ENCODE data around the gene SLC34A3.

SLC34A3 gene

GRCh38 chr9:137191691-137192447 is 38.8 kb upstream of the SLC34A3 start:
- Mint-ChIP-seq H3K4me1 (peaks cover 30% of the 10 kb centered on the region), H3K27me3 (no peaks in the 10 kb centered on the region), H3K27ac (no peak overlapping the region), H3K9me3 (no peaks in the 10 kb centered on the region), H3K4me3 (no peak overlapping the region), H3K36me3 (ENCODE audit: low read depth) (peaks cover 7% of the 10 kb centered on the region)
- ATAC-seq (no peak), DNase-seq (no peak)

DNA sequence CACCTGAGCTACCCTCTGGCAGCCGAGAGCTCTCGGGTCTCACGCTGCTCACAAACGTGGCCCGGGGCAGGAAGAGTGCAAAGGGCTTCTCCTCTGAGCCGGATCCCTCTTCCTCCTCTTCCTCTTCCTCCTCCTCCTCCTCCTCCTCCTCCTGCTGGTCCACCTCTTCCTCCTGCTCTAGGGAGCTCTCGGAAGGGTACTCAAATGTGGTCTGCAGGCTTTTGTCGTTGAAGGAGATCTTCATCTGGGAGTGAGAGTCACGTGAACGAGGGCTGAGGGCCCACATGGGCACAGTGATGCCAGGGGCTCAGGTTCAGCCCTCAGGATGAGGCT is 38.3 kb upstream of the SLC34A3 start:
- no peak for ATAC-seq
- Mint-ChIP-seq H3K4me1 (peaks cover 25% of the 10 kb centered on the region), H3K36me3 (ENCODE audit: low read depth) (peaks cover 7% of the 10 kb centered on the region), H3K9me3 (no peaks in the 10 kb centered on the region), H3K4me3 (no peak overlapping the region), H3K27me3 (no peaks in the 10 kb centered on the region), H3K27ac (no peak overlapping the region)
- DNase-seq, result no peak

DNA sequence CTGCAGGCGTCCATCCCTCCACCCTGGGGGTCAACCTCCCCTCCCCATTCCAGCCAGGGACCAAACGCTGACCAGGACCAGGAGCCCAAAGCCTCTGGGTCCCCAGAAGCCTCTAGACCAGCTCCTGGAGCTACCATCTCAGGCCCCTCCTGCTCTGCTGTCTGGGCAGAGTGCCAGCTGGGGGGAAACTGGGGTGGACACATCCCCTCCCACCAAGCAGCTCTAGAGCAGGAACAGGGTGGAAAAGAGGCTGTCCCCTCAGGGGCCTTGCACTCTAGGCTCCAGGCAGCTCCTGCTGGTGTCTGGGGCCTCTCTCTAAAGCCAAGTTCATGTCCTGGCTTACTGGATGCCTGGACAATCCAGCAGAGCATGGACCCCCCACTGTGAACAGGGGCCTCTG is 37.8 kb upstream of the SLC34A3 start:
- ATAC-seq (no peak), DNase-seq (no peak)
- no peaks in the 10 kb centered on the region for H3K9me3 Mint-ChIP-seq
- no peaks in the 10 kb centered on the region for H3K27me3 Mint-ChIP-seq
- H3K4me3 Mint-ChIP-seq, result no peak overlapping the region
- H3K27ac Mint-ChIP-seq, result no peak overlapping the region
- peaks cover 21% of the 10 kb centered on the region for H3K4me1 Mint-ChIP-seq
- peaks cover 7% of the 10 kb centered on the region for H3K36me3 Mint-ChIP-seq (ENCODE audit: low read depth)

GRCh38 chr9:137193771-137194170 is 36.9 kb upstream of the SLC34A3 start:
- Mint-ChIP-seq H3K36me3 (ENCODE audit: low read depth) (peaks cover 7% of the 10 kb centered on the region), H3K4me1 (peaks cover 19% of the 10 kb centered on the region), H3K4me3 (no peak overlapping the region), H3K27me3 (no peaks in the 10 kb centered on the region), H3K9me3 (no peaks in the 10 kb centered on the region), H3K27ac (no peak overlapping the region)
- DNase-seq, result no peak
- no peak for ATAC-seq

DNA sequence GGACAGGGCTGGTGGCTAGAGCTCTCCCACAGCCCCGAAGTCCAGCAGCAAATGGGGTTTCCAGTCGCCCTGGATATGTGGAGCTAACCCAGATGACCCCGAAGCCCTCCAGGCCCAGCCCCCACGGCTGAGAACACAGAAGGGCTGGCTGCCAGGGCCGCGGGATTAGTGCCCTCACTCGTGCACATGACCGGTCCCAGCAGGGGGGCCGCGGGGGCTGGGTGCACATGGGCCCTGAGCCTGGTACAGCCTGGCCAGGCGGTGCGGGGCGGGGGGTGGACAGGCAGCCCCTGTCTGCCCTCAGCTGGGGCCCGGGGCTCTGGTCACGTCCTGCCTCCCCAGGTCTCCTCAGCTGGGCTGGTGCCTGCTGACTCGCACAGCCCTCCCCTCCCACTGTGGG is 36.3 kb upstream of the SLC34A3 start:
- Mint-ChIP-seq H3K27me3 (no peaks in the 10 kb centered on the region), H3K4me1 (peaks cover 14% of the 10 kb centered on the region), H3K36me3 (ENCODE audit: low read depth) (peaks cover 5% of the 10 kb centered on the region), H3K27ac (no peak overlapping the region), H3K4me3 (no peak overlapping the region), H3K9me3 (no peaks in the 10 kb centered on the region)
- no peak for DNase-seq
- no peak for ATAC-seq

DNA sequence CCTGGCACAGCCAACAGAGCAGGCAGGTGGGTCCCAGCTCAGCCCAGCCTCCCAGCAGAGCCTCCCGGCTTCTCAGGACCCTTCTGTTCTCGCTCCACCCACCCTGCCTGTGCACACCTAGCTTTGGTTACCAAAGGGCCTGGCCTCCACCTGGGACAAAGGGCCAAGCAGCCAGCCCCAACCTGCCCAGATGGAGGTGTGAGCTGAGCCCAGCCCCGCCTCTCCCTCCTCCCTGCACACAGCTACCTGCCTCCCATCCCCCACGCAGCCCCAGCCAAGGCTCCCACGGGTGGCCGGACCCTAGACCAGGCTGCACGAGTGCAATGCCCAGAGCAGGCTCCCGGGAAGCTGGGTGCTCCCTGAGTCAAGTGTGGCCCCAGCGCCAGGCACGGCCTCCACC is 35.8 kb upstream of the SLC34A3 start:
- H3K4me1 Mint-ChIP-seq, result peaks cover 11% of the 10 kb centered on the region
- ATAC-seq, result no peak
- no peak overlapping the region for H3K27ac Mint-ChIP-seq
- no peaks in the 10 kb centered on the region for H3K27me3 Mint-ChIP-seq
- no peak for DNase-seq
- no peaks in the 10 kb centered on the region for H3K9me3 Mint-ChIP-seq
- no peak overlapping the region for H3K4me3 Mint-ChIP-seq
- peaks cover 5% of the 10 kb centered on the region for H3K36me3 Mint-ChIP-seq (ENCODE audit: low read depth)

DNA sequence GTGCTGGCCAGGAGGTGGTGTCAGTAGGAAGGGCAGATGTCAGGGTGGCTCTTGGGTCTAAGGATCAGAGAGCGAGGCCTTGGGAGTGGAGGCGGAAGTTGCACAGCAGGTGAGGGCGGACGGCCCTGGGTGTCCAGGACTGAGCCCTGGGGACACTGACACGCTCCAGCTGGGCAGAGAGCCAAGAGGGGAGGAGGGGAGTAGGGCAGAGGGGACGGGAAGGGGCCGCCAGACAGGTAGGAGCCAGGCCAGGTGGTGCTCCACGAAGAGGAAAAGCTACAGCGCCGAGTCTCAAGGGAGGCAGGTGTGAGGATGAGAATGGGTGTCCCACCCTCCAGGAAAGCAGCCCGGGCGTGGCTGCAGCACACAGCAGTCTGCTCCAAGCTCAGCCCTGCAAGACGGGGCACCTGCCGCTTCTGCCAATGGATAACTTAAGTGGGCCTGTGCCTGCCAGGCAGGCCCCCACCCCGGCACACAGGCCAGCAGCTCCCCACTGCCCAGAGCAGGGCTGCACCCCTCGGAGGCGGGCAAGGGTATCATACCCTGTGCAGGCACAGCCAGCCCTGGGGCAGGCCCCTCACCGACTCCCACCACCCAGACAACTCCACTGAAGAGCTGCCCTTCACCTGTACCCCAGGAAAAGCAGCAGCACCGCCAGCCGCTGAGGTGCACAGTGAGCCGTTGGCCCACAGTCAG is 35.0 kb upstream of the SLC34A3 start:
- Mint-ChIP-seq H3K9me3 (no peaks in the 10 kb centered on the region), H3K36me3 (ENCODE audit: low read depth) (peaks cover 3% of the 10 kb centered on the region), H3K27ac (no peak overlapping the region), H3K4me3 (no peak overlapping the region), H3K27me3 (no peaks in the 10 kb centered on the region), H3K4me1 (peaks cover 6% of the 10 kb centered on the region)
- DNase-seq (no peak), ATAC-seq (no peak)

GRCh38 chr9:137198051-137198901 is 32.4 kb upstream of the SLC34A3 start:
- peaks cover 17% of the 10 kb centered on the region for H3K4me1 Mint-ChIP-seq
- DNase-seq (no peak), ATAC-seq (no peak)
- no peak overlapping the region for H3K27ac Mint-ChIP-seq
- H3K27me3 Mint-ChIP-seq, result no peaks in the 10 kb centered on the region
- no peaks in the 10 kb centered on the region for H3K36me3 Mint-ChIP-seq (ENCODE audit: low read depth)
- no peak overlapping the region for H3K4me3 Mint-ChIP-seq
- H3K9me3 Mint-ChIP-seq, result no peaks in the 10 kb centered on the region

GRCh38 chr9:137198902-137199283 is 31.8 kb upstream of the SLC34A3 start:
- Mint-ChIP-seq H3K27ac (no peak overlapping the region), H3K4me3 (no peak overlapping the region)

GRCh38 chr9:137199411-137200121 is 31.1 kb upstream of the SLC34A3 start:
- Mint-ChIP-seq H3K36me3 (ENCODE audit: low read depth) (no peaks in the 10 kb centered on the region), H3K27ac (no peak overlapping the region), H3K4me1 (peaks cover 30% of the 10 kb centered on the region), H3K27me3 (no peaks in the 10 kb centered on the region), H3K4me3 (peak overlapping the region; percentile 73), H3K9me3 (no peaks in the 10 kb centered on the region)
- ATAC-seq (no peak), DNase-seq (no peak)

More at GRCh38 chr9:137198902-137199283, 31.8 kb upstream of the SLC34A3 start:
- no peaks in the 10 kb centered on the region for H3K27me3 Mint-ChIP-seq
- DNase-seq (no peak), ATAC-seq (no peak)
- H3K4me1 Mint-ChIP-seq, result peaks cover 23% of the 10 kb centered on the region
- H3K36me3 Mint-ChIP-seq (ENCODE audit: low read depth), result no peaks in the 10 kb centered on the region
- H3K9me3 Mint-ChIP-seq, result no peaks in the 10 kb centered on the region

- no peaks in the 10 kb centered on the region for H3K9me3 Mint-ChIP-seq
- peak within 1 kb of the TSS; percentile 62 for H3K27ac Mint-ChIP-seq
- no peaks in the 10 kb centered on the region for H3K36me3 Mint-ChIP-seq (ENCODE audit: low read depth)
These were observed 30.1 kb upstream of the SLC34A3 start, which contains the start of gene TPRN for GRCh38 chr9:137200311-137201204. TPRN (minus strand) TSS chr9:137200741; CDS start chr9:137200711, 30 bp downstream.

GRCh38 chr9:137201205-137201868 is 29.4 kb upstream of the SLC34A3 start:
- H3K36me3 Mint-ChIP-seq (ENCODE audit: low read depth), result peaks cover 3% of the 10 kb centered on the region
- no peaks in the 10 kb centered on the region for H3K9me3 Mint-ChIP-seq
- H3K27me3 Mint-ChIP-seq, result no peaks in the 10 kb centered on the region
- no peak for ATAC-seq
- H3K4me3 Mint-ChIP-seq, result peak overlapping the region; percentile 78
- H3K4me1 Mint-ChIP-seq, result peaks cover 37% of the 10 kb centered on the region
- no peak for DNase-seq
- peak overlapping the region; percentile 62 for H3K27ac Mint-ChIP-seq

More at GRCh38 chr9:137200311-137201204, 30.1 kb upstream of the SLC34A3 start, which contains the start of gene TPRN:
- peaks cover 31% of the 10 kb centered on the region for H3K4me1 Mint-ChIP-seq
- peak; percentile 98 for ATAC-seq
- H3K27me3 Mint-ChIP-seq, result no peaks in the 10 kb centered on the region
- peak within 1 kb of the TSS; percentile 78 for H3K4me3 Mint-ChIP-seq
- DNase-seq, result peak; percentile 98

GRCh38 chr9:137202966-137203365 is 27.7 kb upstream of the SLC34A3 start:
- no peak overlapping the region for H3K4me3 Mint-ChIP-seq
- H3K36me3 Mint-ChIP-seq (ENCODE audit: low read depth), result peaks cover 11% of the 10 kb centered on the region
- H3K27ac Mint-ChIP-seq, result no peak overlapping the region
- peaks cover 50% of the 10 kb centered on the region for H3K4me1 Mint-ChIP-seq
- ATAC-seq (no peak), DNase-seq (no peak)
- no peaks in the 10 kb centered on the region for H3K27me3 Mint-ChIP-seq
- H3K9me3 Mint-ChIP-seq, result no peaks in the 10 kb centered on the region
